Heart right ventricle (tissue), 16 donors: ENCODE data around the gene ATG5. TPM values are rescaled to one million over a fixed set of nuclear protein-coding genes. Genes with fewer than 3 reads are reported as not detected.

Source experiments
- ATAC-seq, 8 donors: fragments of 200-7000 bp; cut with Tn5 transposase; one replicate each; pipeline ENCODE4 v1.9.1; 2020; ENCODE audit warnings: mild to moderate bottlenecking in 8 of 8, moderate library complexity in 8 of 8, moderate number of reproducible peaks in 1 of 8
- DNase-seq, 2 donors: peaks; one replicate each; pipeline ENCODE4 v3.0.0-alpha.2; 2020
- H3K27ac ChIP-seq, 10 donors: fragments of 200-600 bp; sonication (generic) in 2 of 10; one replicate each; pipeline versions ENCODE4 v1.5.0 to v1.8.0; 2020 to 2022; ENCODE audit warnings: mild to moderate bottlenecking in 3 of 10
- H3K27me3 ChIP-seq, 7 donors: fragments of 200-600 bp; one replicate each; pipeline ENCODE4 v1.8.0; 2021 to 2022; ENCODE audit warnings: mild to moderate bottlenecking in 2 of 7
- H3K36me3 ChIP-seq, 9 donors: fragments of 200-600 bp; sonication (generic) in 1 of 9; one replicate each; pipeline versions ENCODE4 v1.5.0 to v1.8.0; 2020 to 2022; ENCODE audit warnings: mild to moderate bottlenecking in 2 of 9
- H3K4me1 ChIP-seq, 9 donors: fragments of 200-600 bp; sonication (generic) in 1 of 9; one replicate each; pipeline versions ENCODE4 v1.5.0 to v1.8.0; 2020 to 2022; ENCODE audit warnings: mild to moderate bottlenecking in 4 of 9
- H3K4me3 ChIP-seq, 10 donors: fragments of 200-600 bp; sonication (generic) in 2 of 10; one replicate each; pipeline versions ENCODE4 v1.5.0 to v1.8.0; 2020 to 2022; ENCODE audit warnings: mild to moderate bottlenecking in 7 of 10, moderate library complexity in 2 of 10
- H3K9me3 ChIP-seq, 11 donors: fragments of 200-600 bp in 10 of 11; sonication (generic) in 2 of 11; one replicate each; pipeline versions ENCODE4 v1.5.0 to v1.8.0; 2013 to 2022; ENCODE audit warnings: mild to moderate bottlenecking in 2 of 11, control low read depth in 1 of 11, moderate library complexity in 1 of 11
- CTCF ChIP-seq, 9 donors: fragments of 200-600 bp; sonication (generic) in 2 of 9; IDR thresholded peaks; one replicate each; pipeline versions ENCODE4 v1.5.0 to v1.8.0; 2021 to 2022; ENCODE audit warnings: antibody characterized with exemption in 9 of 9, mild to moderate bottlenecking in 5 of 9, moderate library complexity in 1 of 9
- WGBS, 2 donors: extraction: QIAGEN DNeasy Blood & Tissue Kit; methylation state at CpG; one replicate each; pipeline ENCODE4 v1.1.7; 2013; ENCODE audit warnings: inconsistent platforms in 1 of 2; 5-methylcytosine and 5-hydroxymethylcytosine counted together
- intact Hi-C, 10 donors: fragments of 100-400 bp; cut with DNase I; formaldehyde crosslinking; loops; one replicate each; pipeline versions ENCODE4 v1.11.1 to v1.14.2; 2022
- polyA plus RNA-seq, 2 donors: library from polyadenylated mRNA; stranded (reverse); fragments of 200-250 nt; gene quantifications; one replicate each; pipeline ENCODE4 v1.2.3, GENCODE V29; 2013
- total RNA-seq, 10 donors: library from RNA; stranded (reverse); fragmentation: NEBNext Ultra II Directional in 3 of 10; extraction: Animal tissue kit (Norgen Biotek cat#: 25700) in 3 of 10; gene quantifications; one replicate each; pipeline versions ENCODE4 v1.2.1 to v1.2.4, GENCODE V29; 2021 to 2023
- donor health status: Arrhythmogenic right ventricular cardiomyopathy.
- donor health status: ischemic (EF 13 %, LVEDD 7.1; RV severe dilation, severe dysfunction).
- donor health status: healthy with polysubstance abuse.
- donor health status: DM: no; HTN: yes; CAD: no.
- donor health status: DM: no; HTN: no; CAD: no.
- donor health status: ischemic (EF 25% LVEDD 6.9; RV normal size, moderate dysfunction).
- donor health status: ischemic (EF 25% LVEDD 5.7; RV mildly dilated, moderate dysfunction).
- donor health status: healthy.
- donor health status: DM: yes; HTN: yes; CAD: no.
- donor health status: Ischemic cardiomyopathy.
- donor health status: ischemic (EF 35%, LVEDD 5.7; RV mildly dilated, moderate dysfunction).
- donor health status: nonischemic (EF 11% LVEDD 7.7; RV severe dilation, severe dysfunction).
- donor health status: DM: yes; HTN: yes; CAD: no.
- donor health status: PGD.
- donor health status: ischemic (EF 29% LVEDD 5.4; RV normal size, mild dysfunction).
- donor health status: nonischemic (EF 23%, LVEDD 6.1; RV moderate dilation, normal function).

Gene ATG5
- total and polyA plus RNA-seq, 12 donors, result 12.6 to 18.0 (median 15.0) TPM

- DNase-seq, result no peak
- Histone ChIP-seq H3K4me1 (peaks cover 0 to 22% (median 14%) of the 10 kb centered on the region in 9 donors), H3K4me3 (no peak overlapping the region), H3K27ac (no peak overlapping the region), H3K36me3 (peaks cover 0 to 60% (median under 1%) of the 10 kb centered on the region in 9 donors), H3K27me3 (no peaks in the 10 kb centered on the region), H3K9me3 (no peaks in the 10 kb centered on the region)
- peak in 1 of 8 donors; percentile 39 for ATAC-seq
- 79 to 92% methylated on average over 3 of the region's 3 CpGs for WGBS, 2 donors
- intact Hi-C loops, result loop anchor here in 5 of 10 donors (10.0 kb wide), 4 partner anchors 575 to 885 kb away; no protein-coding TSS in a partner anchor
- no peak for TF ChIP-seq CTCF (IDR thresholded peaks at IDR 0.05)
These were observed 15.7 kb downstream of the ATG5 start for GRCh38 chr6:106309766-106310373.

GRCh38 chr6:106308985-106309384, 16.6 kb downstream of the ATG5 start:
- Histone ChIP-seq H3K4me3 (no peak overlapping the region), H3K4me1 (peaks cover 0 to 22% (median 14%) of the 10 kb centered on the region in 9 donors), H3K27ac (no peak overlapping the region), H3K36me3 (peaks cover 0 to 56% (median 0%) of the 10 kb centered on the region in 9 donors), H3K9me3 (no peaks in the 10 kb centered on the region), H3K27me3 (no peaks in the 10 kb centered on the region)
- DNase-seq, result no peak
- ATAC-seq, result no peak
- 74 to 86% methylated on average over 2 of the region's 2 CpGs for whole genome bisulfite sequencing, 2 donors
- intact Hi-C loops, result loop anchor here in 5 of 10 donors (10.0 kb wide), 4 partner anchors 574 to 884 kb away; no protein-coding TSS in a partner anchor
- TF ChIP-seq CTCF (IDR thresholded peaks at IDR 0.05), result no peak

GRCh38 chr6:106305740-106306139, 19.8 kb downstream of the ATG5 start:
- intact Hi-C loops, result loop anchor here in 5 of 10 donors (10.0 kb wide), 4 partner anchors 571 to 881 kb away; no protein-coding TSS in a partner anchor
- no peak for ATAC-seq

GRCh38 chr6:106300944-106301343, 24.6 kb downstream of the ATG5 start:
- Histone ChIP-seq H3K4me1 (peaks cover 0 to 5% (median 0%) of the 10 kb centered on the region in 9 donors), H3K4me3 (no peak overlapping the region), H3K27me3 (no peaks in the 10 kb centered on the region), H3K27ac (no peak overlapping the region), H3K36me3 (peaks cover 0 to 5% (median 0%) of the 10 kb centered on the region in 9 donors), H3K9me3 (no peaks in the 10 kb centered on the region)
- DNase-seq (no peak), ATAC-seq (peak in 1 of 8 donors; percentile 38)
- intact Hi-C loops, result loop anchor here in 8 of 10 donors (5.0 to 10.0 kb wide), 7 partner anchors 566 to 876 kb away; no protein-coding TSS in a partner anchor
- 75 to 77% methylated on average over 3 of the region's 3 CpGs for WGBS, 2 donors
- TF ChIP-seq CTCF (IDR thresholded peaks at IDR 0.05), result peak; percentile 15 to 68 (median 57)

More at GRCh38 chr6:106305740-106306139, 19.8 kb downstream of the ATG5 start:
- no peaks in the 10 kb centered on the region for H3K27me3 ChIP-seq
- no peak for DNase-seq
- peaks cover 0 to 38% (median 0%) of the 10 kb centered on the region in 9 donors for H3K36me3 ChIP-seq
- TF ChIP-seq CTCF (IDR thresholded peaks at IDR 0.05), result no peak
- no peaks in the 10 kb centered on the region for H3K9me3 ChIP-seq
- 76 to 98% methylated on average over 2 of the region's 2 CpGs for WGBS, 2 donors
- H3K4me1 ChIP-seq, result peaks cover 0 to 19% (median 14%) of the 10 kb centered on the region in 9 donors
- no peak overlapping the region for H3K4me3 ChIP-seq
- no peak overlapping the region for H3K27ac ChIP-seq
